Activated T-helper 1 cell treated with anti-CD3 and anti-CD28 coated beads, Interleukin-2, amount 50 U/mL, for 16 hours (primary cell): ENCODE results near the gene FBN1.

Source experiments
- DNase-seq, 2 donors: peaks; one replicate each; pipeline ENCODE4 v3.0.0-alpha.2; 2020; ENCODE audit warnings: low read depth in 1 of 2, low spot score in 1 of 2

The FBN1 gene

DNA sequence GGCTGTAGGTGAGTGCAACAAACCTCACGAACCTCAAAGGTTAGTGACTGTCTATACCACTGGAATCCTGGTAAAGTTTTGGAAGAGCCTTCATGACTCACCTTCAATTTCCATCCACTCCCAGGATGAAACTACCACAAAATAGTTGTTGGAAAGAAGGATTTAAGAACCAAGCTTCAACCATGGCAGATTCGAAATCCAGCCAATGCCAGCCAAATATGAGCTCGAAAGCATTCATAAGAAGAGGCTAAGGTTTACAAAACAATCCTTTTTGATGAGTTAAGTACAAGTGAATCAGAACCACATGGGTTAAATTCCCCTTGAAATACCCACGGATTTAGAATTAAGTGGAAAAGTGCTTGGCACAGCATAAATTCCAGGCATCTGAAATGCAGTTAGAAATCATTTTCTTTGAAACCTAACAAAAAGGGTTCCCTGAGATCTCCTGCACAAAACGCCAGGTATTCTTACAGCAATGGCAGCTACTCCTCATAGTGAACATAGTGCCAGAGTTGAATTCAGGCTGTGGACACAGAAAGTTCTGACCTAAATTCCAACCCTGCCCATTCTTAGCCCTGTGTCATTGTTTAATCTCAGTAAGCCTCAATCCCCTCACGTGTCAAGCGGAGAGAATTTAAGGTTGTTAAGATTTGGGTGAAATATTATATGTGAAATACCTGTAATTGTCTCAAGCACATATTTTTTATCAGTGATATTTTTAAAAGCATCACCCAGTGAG is 89.2 kb downstream of the FBN1 start:
- no peak for DNase-seq

DNA sequence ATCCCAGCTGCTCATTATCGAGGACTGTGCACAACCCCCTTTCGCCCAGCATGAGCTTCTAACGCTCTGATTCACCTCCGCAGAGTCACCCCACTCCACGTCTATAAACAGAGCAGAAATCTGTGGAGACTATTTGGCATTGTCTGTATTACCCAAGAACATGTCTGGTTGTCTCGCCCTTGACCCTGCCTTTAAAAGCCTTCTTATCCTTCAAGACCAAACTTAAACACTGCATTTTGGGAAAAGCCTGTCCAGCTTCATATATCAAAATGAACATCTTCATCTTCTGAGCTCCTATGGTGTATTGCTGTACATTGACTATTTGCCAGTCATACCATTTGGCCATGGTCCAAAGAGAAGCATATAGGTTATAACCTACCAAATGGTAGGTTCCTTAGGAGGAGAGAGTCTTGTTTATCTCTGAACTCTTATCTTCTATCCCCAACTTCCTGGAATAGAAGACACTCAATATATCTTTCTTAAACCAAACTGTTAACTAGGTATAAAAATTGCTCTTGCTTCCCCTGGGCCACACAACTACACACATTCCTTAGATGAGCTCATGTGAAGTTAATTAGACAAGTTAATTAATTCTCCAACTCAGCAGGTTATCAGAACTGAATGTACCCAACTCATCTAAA is 90.1 kb downstream of the FBN1 start:
- no peak for DNase-seq

- no peak for DNase-seq
Measured at GRCh38 chr15:48554112-48554511, 91.4 kb downstream of the FBN1 start.

- DNase-seq = no peak
Measured at GRCh38 chr15:48553559-48553958, 92.0 kb downstream of the FBN1 start.

GRCh38 chr15:48550822-48551525 is 94.5 kb downstream of the FBN1 start:
- DNase-seq = no peak

- no peak for DNase-seq
Measured at GRCh38 chr15:48548455-48548854, 97.1 kb downstream of the FBN1 start.

DNA sequence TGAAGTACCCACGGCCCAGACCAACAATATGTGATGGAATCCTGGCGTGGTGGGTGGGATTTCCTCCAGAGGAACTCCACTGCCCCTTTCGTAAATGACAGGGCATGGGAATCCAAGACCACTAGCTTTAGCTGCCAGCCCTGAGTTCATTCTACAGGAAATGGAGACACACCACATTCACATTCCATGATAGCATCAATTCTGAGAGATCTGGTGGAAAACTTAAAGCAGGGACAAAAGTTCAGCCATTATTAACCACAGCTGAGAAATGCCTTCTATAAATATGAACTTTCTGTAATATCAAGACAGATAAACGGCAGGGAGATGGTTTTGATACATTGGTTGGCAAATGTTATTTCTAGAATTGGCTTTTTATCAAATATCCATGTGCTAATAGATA is 98.2 kb downstream of the FBN1 start:
- no peak for DNase-seq

DNA sequence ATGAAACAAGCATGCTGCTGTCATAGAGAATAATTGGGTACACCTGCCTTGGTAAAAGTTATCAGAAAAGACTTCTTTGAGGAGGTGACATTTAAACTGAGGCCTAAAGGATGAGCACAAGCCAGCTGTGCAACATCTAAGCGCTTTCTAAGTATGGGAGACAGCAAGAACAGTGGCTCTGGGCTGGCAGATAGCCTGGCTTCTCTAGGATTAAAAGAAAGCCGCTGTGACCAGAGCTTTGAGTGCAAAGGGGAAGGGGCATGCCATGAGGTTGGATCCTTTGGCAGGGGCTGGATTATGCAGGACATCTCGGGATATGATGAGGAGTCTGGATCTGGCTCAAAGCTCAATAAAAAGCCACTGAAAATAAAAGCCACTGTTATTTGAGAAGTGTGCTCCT is 99.2 kb downstream of the FBN1 start:
- no peak for DNase-seq

- DNase-seq = no peak
Measured at GRCh38 chr15:48544778-48545177, 100.7 kb downstream of the FBN1 start.

DNA sequence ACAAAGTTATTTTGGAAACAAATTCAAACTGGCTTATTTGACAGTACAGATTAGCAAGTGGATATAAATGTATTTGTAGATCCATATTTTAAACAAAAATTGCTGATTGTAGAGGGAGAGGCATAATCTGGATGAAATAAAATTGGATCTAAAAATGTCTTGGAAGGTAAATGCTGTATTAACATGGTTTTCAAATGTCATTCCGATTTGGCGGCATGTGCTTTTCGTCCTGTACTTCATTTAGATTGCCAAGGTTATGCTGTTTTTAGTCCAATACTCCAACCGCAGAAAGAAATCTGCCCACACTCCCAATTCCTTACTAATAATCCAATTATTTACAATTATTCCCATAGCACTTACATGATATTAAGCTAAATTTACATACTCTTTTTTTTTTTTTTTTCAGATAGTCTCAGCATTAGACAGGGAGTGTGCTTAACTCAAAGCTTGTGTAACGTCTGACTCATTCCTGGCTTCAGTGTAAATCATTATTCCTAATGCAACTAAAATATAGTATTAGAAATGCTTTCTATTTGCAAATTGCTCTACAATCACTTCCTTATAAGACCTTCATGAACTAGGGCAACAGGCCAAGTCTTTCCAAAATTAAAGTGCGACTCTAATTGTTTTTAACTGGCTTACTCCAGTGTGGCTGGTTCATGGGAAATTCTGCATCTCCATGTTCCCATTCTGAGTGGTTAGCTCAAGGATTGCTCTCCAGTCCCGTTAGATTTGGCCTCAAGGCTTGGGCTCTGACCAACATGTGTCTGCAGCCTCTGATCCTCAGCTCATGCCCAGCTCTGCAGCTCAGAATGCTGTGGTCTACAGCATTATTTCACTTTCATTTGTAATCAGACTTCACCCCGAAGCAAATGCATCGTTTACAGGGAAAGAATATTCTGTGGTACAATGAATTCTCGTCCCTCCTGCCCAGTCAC is 103.9 kb downstream of the FBN1 start:
- DNase-seq = no peak

DNA sequence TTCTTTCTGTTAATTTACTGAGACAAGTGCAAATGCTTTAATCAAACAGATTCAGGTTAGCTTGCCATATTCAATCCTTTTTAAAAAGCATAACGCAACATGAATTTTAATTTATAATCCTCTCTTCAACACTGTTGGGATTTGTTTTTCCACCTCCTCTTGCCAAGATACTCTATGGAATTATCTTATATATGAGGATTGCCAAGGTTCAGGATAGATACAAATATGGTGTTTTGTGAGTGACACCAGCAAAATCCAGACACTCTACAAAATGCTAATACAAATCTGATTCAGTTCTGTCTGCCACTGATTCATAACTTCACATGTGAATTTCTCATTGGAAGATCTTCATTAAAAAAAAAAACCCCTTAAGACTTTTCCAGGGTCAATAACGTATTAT is 104.8 kb downstream of the FBN1 start:
- DNase-seq = no peak

DNA sequence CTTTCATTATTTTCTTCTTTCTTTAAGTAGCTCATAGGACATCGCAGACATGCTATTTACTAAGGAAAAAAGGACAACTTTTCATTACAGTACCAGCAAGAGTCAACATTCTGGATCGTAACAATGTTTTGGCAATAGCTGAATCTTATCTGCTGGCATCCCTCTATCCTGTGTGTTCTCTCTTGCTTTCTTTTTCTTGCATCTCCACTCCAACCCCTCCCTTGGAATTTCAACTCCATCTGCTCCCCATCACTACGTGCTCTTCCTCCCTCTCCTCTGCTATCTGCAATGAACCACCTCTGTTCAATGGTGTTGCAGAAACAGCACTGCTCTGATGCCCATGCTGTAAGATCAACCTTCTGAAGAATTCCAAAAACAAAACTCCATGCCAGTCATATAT is 106.6 kb downstream of the FBN1 start:
- no peak for DNase-seq

DNA sequence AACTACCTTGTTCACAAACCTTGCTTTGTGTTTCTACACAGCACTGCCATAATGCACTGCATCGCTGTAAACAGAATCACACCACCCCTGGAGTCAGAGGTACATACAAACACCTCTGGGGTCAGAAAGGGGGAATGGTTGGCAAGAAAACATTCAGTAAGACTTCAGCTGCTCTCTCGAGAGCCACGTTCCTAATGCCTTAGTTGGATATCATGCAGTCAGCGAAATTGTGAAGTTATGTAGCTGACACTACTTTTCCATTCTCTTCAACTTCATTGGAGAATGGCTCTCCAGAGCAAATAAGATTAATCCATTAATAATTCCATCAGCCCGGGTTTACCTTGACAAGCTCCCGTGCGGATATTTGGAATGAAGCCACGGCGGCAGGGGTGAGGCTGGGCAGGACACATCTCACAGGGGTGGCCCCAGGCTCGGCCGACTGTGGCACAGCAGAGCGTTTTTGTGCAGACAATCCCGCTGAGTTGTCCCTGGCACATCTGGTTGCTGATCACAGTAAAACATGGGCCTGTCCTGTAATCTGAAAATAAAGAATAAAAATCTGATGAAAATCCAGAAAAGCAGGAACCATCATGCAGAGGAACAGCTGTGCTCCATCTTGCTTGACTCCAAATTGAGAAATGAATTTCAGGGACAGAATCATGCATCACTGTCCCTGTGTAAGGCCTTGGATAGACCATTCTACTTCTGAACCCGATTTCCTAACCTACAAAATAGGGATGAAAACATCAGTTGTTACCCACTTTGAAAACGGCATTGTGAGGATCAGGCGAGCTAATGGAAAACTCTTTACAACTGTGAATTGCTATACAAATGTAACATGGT is 108.0 kb downstream of the FBN1 start:
- no peak for DNase-seq

DNA sequence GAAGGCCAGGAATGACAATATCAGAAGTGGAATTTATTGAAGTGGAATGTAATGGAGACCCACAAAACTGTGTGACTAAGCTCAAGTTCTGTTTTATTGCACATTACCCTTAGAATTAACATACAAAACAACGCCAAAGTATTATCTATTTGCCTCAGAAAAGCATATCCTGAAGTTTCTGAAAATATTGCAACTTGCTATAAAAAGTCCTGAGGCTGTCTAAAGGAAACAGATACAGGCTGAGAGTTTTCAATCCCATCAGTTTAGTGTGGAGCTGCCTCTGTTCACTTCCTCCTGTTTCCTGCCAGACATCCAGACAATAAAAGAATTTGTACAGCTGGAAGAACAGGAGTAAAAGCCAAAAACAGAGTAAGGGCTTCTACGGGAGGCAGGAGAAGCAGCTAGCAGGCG is 108.8 kb downstream of the FBN1 start:
- DNase-seq = no peak

DNA sequence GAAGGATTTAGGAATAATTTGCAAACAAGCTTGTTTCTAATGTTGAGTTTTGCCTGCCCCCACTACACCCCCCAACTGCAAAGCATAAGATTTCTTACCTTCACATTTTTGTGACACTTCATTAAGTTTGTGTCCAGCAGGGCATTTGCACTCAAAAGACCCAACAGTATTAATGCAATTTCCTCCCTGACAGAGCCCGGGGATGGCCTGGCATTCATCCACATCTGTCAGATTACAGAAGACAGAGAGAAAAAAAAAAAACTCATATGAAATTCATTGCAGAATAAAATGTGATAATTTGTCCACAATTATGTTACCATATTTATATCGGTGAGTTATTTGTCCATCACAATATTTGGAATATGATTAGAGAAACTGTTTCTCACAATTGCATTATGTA is 111.5 kb downstream of the FBN1 start:
- DNase-seq = no peak

GRCh38 chr15:48532946-48533345 is 112.6 kb downstream of the FBN1 start:
- no peak for DNase-seq

DNA sequence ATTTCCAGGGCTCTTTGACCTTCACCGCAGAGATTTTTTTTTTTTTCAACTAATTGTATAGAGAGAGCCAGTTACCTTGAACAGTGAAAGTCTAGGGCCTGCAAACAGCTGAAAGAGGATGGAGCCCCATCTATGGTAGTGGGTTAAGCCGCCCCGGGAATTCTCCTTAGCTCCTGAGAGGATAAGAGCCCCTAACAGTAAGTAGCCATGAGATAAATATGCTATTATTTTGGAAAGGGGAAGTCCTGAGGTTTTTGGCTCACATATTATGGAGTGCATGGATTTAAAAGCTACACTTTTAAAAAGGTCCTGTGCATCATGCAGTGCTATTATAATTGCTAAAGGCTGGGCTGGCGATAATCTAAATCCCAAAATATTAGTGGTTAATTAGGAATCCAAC is 115.0 kb downstream of the FBN1 start:
- no peak for DNase-seq

GRCh38 chr15:48528921-48529320 is 116.6 kb downstream of the FBN1 start:
- DNase-seq = no peak

DNA sequence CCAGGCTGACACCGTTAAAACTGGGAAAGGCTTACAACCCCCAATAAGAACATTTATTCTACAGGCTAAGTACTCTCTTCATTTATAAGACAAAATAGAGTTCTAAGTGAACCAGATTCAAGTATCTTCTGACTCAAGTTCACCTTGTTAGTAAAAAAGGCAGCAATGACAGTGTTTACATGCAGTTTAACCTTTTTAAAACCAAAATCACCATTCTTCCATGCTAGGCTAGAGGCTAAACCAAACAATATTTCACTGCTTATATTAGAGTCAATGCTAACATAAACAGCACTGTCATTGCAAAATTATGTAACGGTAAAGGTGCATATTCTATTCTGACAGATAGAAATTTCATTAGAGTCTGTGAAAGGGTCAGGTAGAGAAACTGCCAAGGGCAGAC is 118.0 kb downstream of the FBN1 start:
- no peak for DNase-seq

GRCh38 chr15:48522911-48523310 is 122.6 kb downstream of the FBN1 start:
- no peak for DNase-seq
